Fibroblast of the aortic adventitia (primary cell): ENCODE results near the gene HOXC11. TPM values are rescaled to one million over a fixed set of nuclear protein-coding genes. Genes with fewer than 3 reads are reported as not detected.

ENCODE experiments used
- DNase-seq: peaks from one replicate; pipeline ENCODE4 v3.0.0-alpha.2; 2010; ENCODE audit warnings: low read depth
- H3K4me3 ChIP-seq: 2 replicates; pipeline ENCODE4 v1.5.1; 2011; ENCODE audit warnings: low read depth, mild to moderate bottlenecking, control low read depth, low read length, moderate library complexity
- total RNA-seq: library from RNA; depleted of rRNA; stranded (reverse); fragments of >200 nt; gene quantifications from 2 replicates; pipeline ENCODE4 v1.2.3, GENCODE V29; 2012; ENCODE audit warnings: low replicate concordance
- TF ChIP-seq, protein P1 (sequence below): IDR thresholded peaks from 2 replicates; pipeline ENCODE4 v1.5.1; 2011; ENCODE audit warnings: mild to moderate bottlenecking, low read length, control low read depth, inconsistent platforms; ENCODE audit not compliant: insufficient read depth

The HOXC11 gene
- total RNA-seq, 1 donor, result not detected

DNA sequence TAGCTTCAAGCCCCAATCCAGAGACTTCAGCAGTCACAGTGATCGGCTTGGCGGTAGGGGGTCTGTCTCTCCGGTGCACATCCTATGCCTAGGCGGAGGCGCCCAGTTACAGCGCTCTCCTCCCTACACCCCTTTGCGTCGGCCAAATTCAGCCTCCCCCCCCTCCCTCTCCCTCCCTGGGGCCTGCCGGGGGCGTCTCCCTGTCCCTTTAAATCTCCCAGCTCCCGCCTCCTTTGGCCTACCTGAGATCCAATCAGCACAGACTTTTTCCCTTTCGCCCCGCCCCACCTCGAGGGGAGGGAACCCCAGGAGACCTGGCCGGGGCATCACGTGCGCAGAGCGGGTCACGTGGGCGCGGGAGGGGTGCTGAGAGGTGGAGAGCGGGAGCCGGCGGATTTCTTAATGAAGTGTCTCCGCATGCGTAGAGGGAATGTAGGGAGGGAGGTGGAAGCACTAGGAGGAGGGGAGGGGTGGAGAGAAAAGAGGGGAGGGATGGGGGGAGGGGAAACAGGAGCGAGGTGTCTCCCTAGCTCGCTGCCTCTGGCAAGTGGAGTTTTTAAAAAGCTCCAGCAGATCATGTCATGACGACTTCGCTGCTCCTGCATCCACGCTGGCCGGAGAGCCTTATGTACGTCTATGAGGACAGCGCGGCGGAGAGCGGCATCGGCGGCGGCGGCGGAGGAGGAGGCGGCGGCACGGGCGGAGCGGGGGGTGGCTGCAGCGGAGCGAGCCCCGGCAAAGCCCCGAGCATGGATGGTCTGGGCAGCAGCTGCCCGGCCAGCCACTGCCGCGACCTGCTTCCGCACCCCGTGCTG lies 34.4 kb upstream of the HOXC11 start, which contains the start of gene HOXC13:
Gene HOXC13, plus strand, starts transcription at position 506 of the 815 bp plus-strand sequence. Its CDS starts 76 bp downstream, at position 582.
- DNase-seq, result peak; percentile 15
- H3K4me3 ChIP-seq, result no peak within 1 kb of the TSS
- TF ChIP-seq, protein P1, sequence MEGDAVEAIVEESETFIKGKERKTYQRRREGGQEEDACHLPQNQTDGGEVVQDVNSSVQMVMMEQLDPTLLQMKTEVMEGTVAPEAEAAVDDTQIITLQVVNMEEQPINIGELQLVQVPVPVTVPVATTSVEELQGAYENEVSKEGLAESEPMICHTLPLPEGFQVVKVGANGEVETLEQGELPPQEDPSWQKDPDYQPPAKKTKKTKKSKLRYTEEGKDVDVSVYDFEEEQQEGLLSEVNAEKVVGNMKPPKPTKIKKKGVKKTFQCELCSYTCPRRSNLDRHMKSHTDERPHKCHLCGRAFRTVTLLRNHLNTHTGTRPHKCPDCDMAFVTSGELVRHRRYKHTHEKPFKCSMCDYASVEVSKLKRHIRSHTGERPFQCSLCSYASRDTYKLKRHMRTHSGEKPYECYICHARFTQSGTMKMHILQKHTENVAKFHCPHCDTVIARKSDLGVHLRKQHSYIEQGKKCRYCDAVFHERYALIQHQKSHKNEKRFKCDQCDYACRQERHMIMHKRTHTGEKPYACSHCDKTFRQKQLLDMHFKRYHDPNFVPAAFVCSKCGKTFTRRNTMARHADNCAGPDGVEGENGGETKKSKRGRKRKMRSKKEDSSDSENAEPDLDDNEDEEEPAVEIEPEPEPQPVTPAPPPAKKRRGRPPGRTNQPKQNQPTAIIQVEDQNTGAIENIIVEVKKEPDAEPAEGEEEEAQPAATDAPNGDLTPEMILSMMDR, result no peak

DNA sequence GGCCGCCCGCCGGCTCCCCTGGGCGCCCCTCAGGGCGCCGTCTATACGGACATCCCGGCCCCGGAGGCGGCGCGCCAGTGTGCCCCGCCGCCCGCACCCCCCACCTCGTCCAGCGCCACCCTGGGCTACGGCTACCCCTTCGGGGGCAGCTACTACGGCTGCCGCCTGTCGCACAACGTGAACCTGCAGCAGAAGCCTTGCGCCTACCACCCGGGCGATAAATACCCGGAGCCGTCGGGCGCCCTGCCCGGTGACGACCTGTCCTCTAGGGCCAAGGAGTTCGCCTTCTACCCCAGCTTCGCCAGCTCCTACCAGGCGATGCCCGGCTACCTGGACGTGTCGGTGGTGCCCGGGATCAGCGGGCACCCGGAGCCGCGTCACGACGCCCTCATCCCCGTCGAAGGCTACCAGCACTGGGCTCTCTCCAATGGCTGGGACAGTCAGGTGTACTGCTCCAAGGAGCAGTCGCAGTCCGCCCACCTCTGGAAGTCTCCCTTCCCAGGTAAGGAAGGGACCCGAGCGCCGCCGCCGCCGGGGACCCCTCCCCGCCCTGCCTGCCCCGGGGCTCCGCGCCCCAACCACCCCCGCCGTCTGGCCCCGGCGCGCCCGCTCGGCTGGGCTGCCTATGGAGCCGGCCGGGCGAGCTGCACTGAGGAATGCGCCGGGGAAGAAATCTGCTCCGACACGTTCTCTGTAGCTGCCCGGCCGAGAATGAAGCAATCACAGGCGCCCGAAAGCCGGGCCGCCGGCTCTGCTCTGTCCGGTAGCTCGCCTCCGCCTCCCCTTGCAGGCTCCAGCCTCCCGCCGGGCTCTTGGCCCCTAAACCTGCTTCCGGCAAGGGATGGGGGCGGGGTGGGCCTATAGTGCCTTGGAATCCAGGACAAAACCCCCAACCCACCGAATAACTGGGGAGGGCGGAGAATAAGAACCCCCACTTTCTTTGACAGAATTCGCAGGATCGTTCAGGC lies 33.5 kb upstream of the HOXC11 start:
- TF ChIP-seq, protein P1, result no peak
- H3K4me3 ChIP-seq, result no peak overlapping the region
- DNase-seq, result peak; percentile 31

DNA sequence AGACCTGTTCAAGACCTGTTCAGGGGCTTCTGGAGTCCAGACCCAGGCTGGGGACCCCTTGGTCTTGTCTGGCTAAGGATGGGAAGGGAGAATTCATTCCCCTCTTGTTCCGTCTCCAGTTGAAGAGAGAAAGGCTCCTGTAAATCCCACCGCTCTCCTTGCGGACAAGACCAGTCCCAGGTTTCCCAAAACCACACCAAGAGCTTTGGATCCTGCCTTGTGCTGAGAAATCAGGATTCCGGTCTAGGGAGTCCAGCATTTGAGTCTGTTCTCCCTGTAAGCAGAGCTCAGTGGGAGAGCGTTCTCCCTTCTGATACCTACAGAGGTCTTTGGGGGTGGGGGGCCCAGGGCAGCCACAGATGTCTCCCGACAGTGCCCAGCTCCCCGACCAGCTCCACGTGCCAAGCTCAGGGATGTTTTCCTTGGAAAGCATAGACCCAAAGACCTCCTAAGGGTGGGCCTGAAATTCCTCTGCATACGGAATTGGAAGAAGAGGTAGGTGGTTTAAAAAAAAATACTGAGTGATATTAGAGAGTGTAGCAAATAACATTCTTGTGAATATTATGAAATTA lies 32.4 kb upstream of the HOXC11 start:
- TF ChIP-seq, protein P1, result no peak
- no peak for DNase-seq
- H3K4me3 ChIP-seq, result no peak overlapping the region

DNA sequence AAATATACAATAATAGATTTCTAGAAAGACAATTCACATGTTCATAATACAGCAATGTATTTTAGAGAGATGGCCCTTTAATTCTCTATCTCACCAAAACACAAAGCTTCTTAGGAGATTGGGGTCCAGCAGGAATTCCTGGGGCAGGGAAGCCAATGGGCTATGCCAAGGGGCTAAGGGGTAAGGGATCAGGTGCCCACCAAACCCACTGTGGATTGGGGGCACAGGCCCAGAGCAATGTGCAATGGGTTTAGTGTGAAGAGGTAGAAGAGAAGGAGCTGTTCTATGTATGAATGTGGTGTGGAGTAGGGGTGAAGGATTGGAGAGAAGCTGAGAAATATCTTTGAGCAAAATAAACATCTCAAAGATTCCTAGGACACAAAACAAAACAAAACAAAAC lies 31.7 kb upstream of the HOXC11 start:
- DNase-seq, result no peak
- TF ChIP-seq, protein P1, result no peak
- H3K4me3 ChIP-seq, result no peak overlapping the region

DNA sequence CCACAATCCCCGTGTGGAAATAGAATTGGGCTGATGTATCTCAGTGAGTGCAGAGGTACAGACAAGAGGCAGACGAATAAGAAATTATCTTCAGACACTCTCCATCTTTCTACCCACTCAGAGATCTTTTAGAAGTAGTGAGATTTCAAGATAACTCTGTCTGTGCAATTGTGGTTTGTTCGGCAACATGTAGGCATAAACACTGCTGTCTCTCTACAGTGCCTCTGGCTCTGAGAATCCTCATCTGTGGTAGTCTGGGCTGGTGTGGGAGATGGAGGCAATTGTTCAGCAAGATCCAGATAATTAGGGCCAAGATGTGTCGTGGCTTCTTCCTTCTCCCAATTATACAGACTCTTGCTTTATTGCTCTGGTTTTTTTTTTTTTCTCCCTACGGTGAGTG lies 31.2 kb upstream of the HOXC11 start:
- no peak for DNase-seq
- TF ChIP-seq, protein P1, result no peak

DNA sequence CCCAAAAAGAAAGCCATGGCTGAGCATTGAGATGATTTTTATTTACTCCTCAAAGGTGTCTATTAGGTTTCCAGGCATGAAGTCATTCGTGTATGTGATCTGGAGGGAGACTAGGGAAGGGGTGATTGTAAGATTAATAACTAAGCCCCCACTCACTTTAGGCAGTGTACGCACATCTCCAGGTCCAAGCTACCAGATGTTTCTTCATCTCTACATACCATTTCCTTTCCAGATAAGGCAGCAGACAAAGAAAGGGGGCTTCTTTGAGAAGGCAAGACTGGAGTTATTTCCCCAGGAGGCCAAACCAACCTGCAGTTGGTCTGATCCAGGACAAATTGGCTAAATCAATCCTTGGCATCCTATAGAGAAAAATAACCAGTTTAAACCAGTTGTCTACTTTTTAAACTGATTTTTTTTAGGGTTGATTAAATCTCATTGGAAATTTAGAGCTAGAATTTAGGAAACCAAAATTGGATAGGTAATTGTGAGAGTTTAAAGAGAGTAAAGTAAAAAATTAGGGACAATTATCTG lies 30.4 kb upstream of the HOXC11 start:
- DNase-seq, result no peak
- H3K4me3 ChIP-seq, result no peak overlapping the region
- TF ChIP-seq, protein P1, result no peak

More for the DNA sequence above, 31.2 kb upstream of the HOXC11 start:
- H3K4me3 ChIP-seq, result no peak overlapping the region
